Stimulated activated CD8-positive, alpha-beta memory T cell treated with anti-CD3 and anti-CD28 coated beads, Interleukin-15, amount 100 ng/mL, for 4 hours (primary cell): ENCODE results near the gene CYP2J2.
"Not testable (repeated sequence)": the region's sequence is repeated elsewhere in the genome, so short reads cannot be mapped to it uniquely, and the experiment has no call there.

Experiments
- DNase-seq, 2 donors: peaks; one replicate each; pipeline ENCODE4 v3.0.0-alpha.2; 2020; ENCODE audit warnings: low read depth in 2 of 2

Gene CYP2J2

GRCh38 chr1:59866462-59866861 lies 60.1 kb downstream of the CYP2J2 start:
- no peak for DNase-seq

GRCh38 chr1:59857679-59858354 lies 68.8 kb downstream of the CYP2J2 start:
- no peak for DNase-seq

GRCh38 chr1:59856725-59857338 lies 69.7 kb downstream of the CYP2J2 start:
- no peak for DNase-seq

GRCh38 chr1:59855297-59855696 lies 71.3 kb downstream of the CYP2J2 start:
- DNase-seq: not testable (repeated sequence)

GRCh38 chr1:59852117-59852516 lies 74.5 kb downstream of the CYP2J2 start:
- DNase-seq: no peak

- no peak for DNase-seq
These were observed 79.7 kb downstream of the CYP2J2 start for GRCh38 chr1:59846895-59847282.

GRCh38 chr1:59846209-59846894 lies 80.2 kb downstream of the CYP2J2 start:
- no peak for DNase-seq

GRCh38 chr1:59845091-59845490 lies 81.5 kb downstream of the CYP2J2 start:
- no peak for DNase-seq
